WTC11 (cell line): ENCODE data around the gene DYNLRB1. TPM values are rescaled to one million over a fixed set of nuclear protein-coding genes. Genes with fewer than 3 reads are reported as not detected.

Experiments
- ATAC-seq: fragments of 200-7000 bp; cut with Tn5 transposase; 2 replicates; pipeline ENCODE4 v1.10.0; 2021; ENCODE audit warnings: mild to moderate bottlenecking, moderate library complexity
- CTCF ChIA-PET: fragments of 300-600 bp; sonication (Branson Sonifier 250); formaldehyde crosslinking; loops from one replicate; lab custom pipeline; 2021; ENCODE audit warnings: antibody characterized with exemption; lab: Charles Lee
- POLR2A ChIA-PET: fragments of 350-600 bp; sonication (Branson Sonifier 250); formaldehyde crosslinking; loops from one replicate; lab custom pipeline; 2021; ENCODE audit warnings: antibody characterized with exemption; lab: Charles Lee
- DNase-seq: peaks from one replicate; pipeline ENCODE4 v3.0.0; 2021; ENCODE audit warnings: low spot score
- H3K27ac Mint-ChIP-seq: 2 replicates; pipeline ENCODE4 v1.8.0; 2021; ENCODE audit warnings: mixed read lengths
- H3K27me3 Mint-ChIP-seq: 2 replicates; pipeline ENCODE4 v1.8.0; 2021; ENCODE audit warnings: low read depth, mild to moderate bottlenecking, moderate library complexity, mixed read lengths
- H3K36me3 Mint-ChIP-seq: 2 replicates; pipeline ENCODE4 v1.8.0; 2021; ENCODE audit warnings: mixed read lengths
- H3K4me1 Mint-ChIP-seq: 2 replicates; pipeline ENCODE4 v1.8.0; 2022; ENCODE audit warnings: mixed read lengths
- H3K4me3 Mint-ChIP-seq: 2 replicates; pipeline ENCODE4 v1.8.0; 2021; ENCODE audit warnings: mild to moderate bottlenecking, moderate library complexity, mixed read lengths
- H3K9me3 Mint-ChIP-seq: 2 replicates; pipeline ENCODE4 v1.8.0; 2021; ENCODE audit warnings: mixed read lengths
- CREB1 ChIP-seq: sonication (generic); formaldehyde crosslinking; IDR thresholded peaks from 2 replicates; pipeline ENCODE4 v1.8.0; 2023; ENCODE audit warnings: mild to moderate bottlenecking, missing genetic modification reagents
- ETV6 ChIP-seq: sonication (generic); formaldehyde crosslinking; IDR thresholded peaks from 2 replicates; pipeline ENCODE4 v1.8.1; 2022; ENCODE audit warnings: mild to moderate bottlenecking, missing genetic modification reagents
- FOXJ3 ChIP-seq: sonication (generic); formaldehyde crosslinking; IDR thresholded peaks from 2 replicates; pipeline ENCODE4 v1.9.0; 2021; ENCODE audit warnings: missing genetic modification reagents, mild to moderate bottlenecking, borderline replicate concordance
- FOXK1 ChIP-seq: sonication (generic); formaldehyde crosslinking; IDR thresholded peaks from 2 replicates; pipeline ENCODE4 v1.8.0; 2022; ENCODE audit warnings: mild to moderate bottlenecking, moderate library complexity, missing genetic modification reagents
- FOXP1 ChIP-seq: sonication (generic); formaldehyde crosslinking; IDR thresholded peaks from 2 replicates; pipeline ENCODE4 v1.8.0; 2022; ENCODE audit warnings: missing genetic modification reagents, mild to moderate bottlenecking, moderate library complexity, borderline replicate concordance
- JUN ChIP-seq: sonication (generic); formaldehyde crosslinking; IDR thresholded peaks from 2 replicates; pipeline ENCODE4 v1.8.0; 2023; ENCODE audit warnings: mild to moderate bottlenecking, missing genetic modification reagents
- MXD4 ChIP-seq: fragments of 250-450 bp; sonication (Bioruptor Pico); IDR thresholded peaks from 2 replicates; pipeline ENCODE4 v1.8.0; 2021; ENCODE audit warnings: mild to moderate bottlenecking, moderate library complexity, borderline replicate concordance
- NR2C2 ChIP-seq: sonication (generic); formaldehyde crosslinking; IDR thresholded peaks from 2 replicates; pipeline ENCODE4 v1.8.0; 2022; ENCODE audit warnings: mild to moderate bottlenecking, missing genetic modification reagents
- PRRX2 ChIP-seq: fragments of 250-450 bp; sonication (Bioruptor Pico); IDR thresholded peaks from 2 replicates; pipeline ENCODE4 v1.8.0; 2021; ENCODE audit warnings: mild to moderate bottlenecking
- SOX15 ChIP-seq: fragments of 250-450 bp; sonication (Bioruptor Pico); IDR thresholded peaks from 2 replicates; pipeline ENCODE4 v1.9.0; 2021; ENCODE audit warnings: mild to moderate bottlenecking
- SP1 ChIP-seq: sonication (generic); formaldehyde crosslinking; conservative IDR thresholded peaks from 2 replicates; pipeline ENCODE4 v1.8.1; 2022; ENCODE audit warnings: missing genetic modification reagents
- ZBTB21 ChIP-seq: sonication (generic); formaldehyde crosslinking; IDR thresholded peaks from 2 replicates; pipeline ENCODE4 v1.8.1; 2023; ENCODE audit warnings: mild to moderate bottlenecking, missing genetic modification reagents, borderline replicate concordance
- ZNF121 ChIP-seq: sonication (generic); formaldehyde crosslinking; IDR thresholded peaks from 2 replicates; pipeline ENCODE4 v1.8.0; 2023; ENCODE audit warnings: missing genetic modification reagents
- ZNF219 ChIP-seq: sonication (generic); formaldehyde crosslinking; IDR thresholded peaks from 2 replicates; pipeline ENCODE4 v1.8.0; 2023; ENCODE audit warnings: missing genetic modification reagents, mild to moderate bottlenecking, borderline replicate concordance
- ZNF317 ChIP-seq: sonication (generic); formaldehyde crosslinking; IDR thresholded peaks from 2 replicates; pipeline ENCODE4 v1.8.1; 2023; ENCODE audit warnings: low read depth, mild to moderate bottlenecking, moderate library complexity, missing genetic modification reagents, borderline replicate concordance
- total RNA-seq: library from RNA; stranded (reverse); gene quantifications from 3 replicates; pipeline ENCODE4 v1.2.3, GENCODE V29; 2021
- TF ChIP-seq, protein P1 (sequence below): sonication (generic); formaldehyde crosslinking; IDR thresholded peaks from 2 replicates; pipeline ENCODE4 v1.8.1; 2022; ENCODE audit warnings: low read depth, missing genetic modification reagents, borderline replicate concordance
- TF ChIP-seq, protein P2 (sequence below): fragments of 250-450 bp; sonication (Bioruptor Pico); IDR thresholded peaks from 2 replicates; pipeline ENCODE4 v1.9.0; 2021; ENCODE audit warnings: mild to moderate bottlenecking
- TF ChIP-seq, protein P3 (sequence below): sonication (generic); formaldehyde crosslinking; IDR thresholded peaks from 2 replicates; pipeline ENCODE4 v1.8.1; 2022; ENCODE audit warnings: mild to moderate bottlenecking, moderate library complexity, missing genetic modification reagents
- TF ChIP-seq, protein P4 (sequence below): sonication (generic); formaldehyde crosslinking; IDR thresholded peaks from 2 replicates; pipeline ENCODE4 v1.8.0; 2023; ENCODE audit warnings: missing genetic modification reagents, mild to moderate bottlenecking, borderline replicate concordance
- TF ChIP-seq, protein P5 (sequence below): sonication (generic); formaldehyde crosslinking; IDR thresholded peaks from 2 replicates; pipeline ENCODE4 v1.8.1; 2022; ENCODE audit warnings: low read depth, mild to moderate bottlenecking, moderate library complexity, missing genetic modification reagents, borderline replicate concordance
- TF ChIP-seq, protein P6 (sequence below): sonication (generic); formaldehyde crosslinking; conservative IDR thresholded peaks from 2 replicates; pipeline ENCODE4 v1.8.1; 2022; ENCODE audit warnings: mild to moderate bottlenecking, missing genetic modification reagents

DYNLRB1 gene
- total RNA-seq, 1 experiment from 2014 or later = 99.3 TPM

DNA sequence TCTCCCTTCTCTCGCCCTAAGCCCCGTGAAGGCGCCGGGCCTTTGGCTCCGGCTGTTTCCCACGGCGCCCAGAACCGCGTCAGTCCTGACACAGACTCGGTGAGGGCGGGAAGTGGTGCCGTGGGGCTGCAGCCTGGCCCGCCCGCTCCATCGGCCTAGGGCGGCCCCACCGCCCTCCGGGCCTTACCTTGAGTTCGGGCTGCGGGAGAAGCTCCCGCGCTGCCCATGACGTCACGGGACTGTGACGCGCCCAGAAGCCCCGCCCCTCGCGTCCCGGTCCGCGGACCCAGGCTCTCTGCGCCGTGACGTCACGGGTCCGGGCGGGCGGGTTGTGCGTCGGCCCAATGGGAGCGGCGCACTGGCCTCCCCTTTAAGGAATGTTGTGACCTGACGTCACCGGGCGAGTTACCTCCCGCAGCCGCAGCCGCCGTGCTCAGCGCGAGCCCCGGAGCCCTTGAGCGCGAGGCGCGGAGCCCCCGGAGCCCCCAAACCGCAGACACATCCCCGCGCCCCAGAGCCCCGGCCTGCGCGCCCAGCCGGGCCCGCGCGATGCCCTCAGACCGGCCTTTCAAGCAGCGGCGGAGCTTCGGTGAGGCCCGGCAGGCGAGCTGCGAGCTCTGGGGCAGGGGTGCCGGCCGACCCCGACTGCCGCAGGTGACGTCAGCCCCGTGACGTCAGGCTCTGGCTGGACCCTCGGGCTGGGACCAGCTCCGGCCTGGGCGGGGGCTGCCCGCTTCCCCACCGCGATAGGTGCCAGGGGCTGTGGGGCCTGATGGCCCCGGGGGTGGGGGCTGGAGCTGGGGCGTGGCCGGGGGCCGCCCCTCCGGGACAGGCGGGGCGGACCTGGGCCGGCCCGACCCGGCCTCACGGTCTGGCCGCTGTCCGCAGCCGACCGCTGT, 42.3 kb downstream of the DYNLRB1 start, which contains the start of gene MAP1LC3A (continued):
- TF ChIP-seq ZBTB21 (CRISPR knock-in tag) = peak; percentile 100
- TF ChIP-seq ETV6 (CRISPR knock-in tag) = 0 out of 2 replicates have a peak, but pooled peaks have one; percentile 48
- TF ChIP-seq ZNF121 (CRISPR knock-in tag) = no peak
- no peak for TF ChIP-seq FOXP1

DNA sequence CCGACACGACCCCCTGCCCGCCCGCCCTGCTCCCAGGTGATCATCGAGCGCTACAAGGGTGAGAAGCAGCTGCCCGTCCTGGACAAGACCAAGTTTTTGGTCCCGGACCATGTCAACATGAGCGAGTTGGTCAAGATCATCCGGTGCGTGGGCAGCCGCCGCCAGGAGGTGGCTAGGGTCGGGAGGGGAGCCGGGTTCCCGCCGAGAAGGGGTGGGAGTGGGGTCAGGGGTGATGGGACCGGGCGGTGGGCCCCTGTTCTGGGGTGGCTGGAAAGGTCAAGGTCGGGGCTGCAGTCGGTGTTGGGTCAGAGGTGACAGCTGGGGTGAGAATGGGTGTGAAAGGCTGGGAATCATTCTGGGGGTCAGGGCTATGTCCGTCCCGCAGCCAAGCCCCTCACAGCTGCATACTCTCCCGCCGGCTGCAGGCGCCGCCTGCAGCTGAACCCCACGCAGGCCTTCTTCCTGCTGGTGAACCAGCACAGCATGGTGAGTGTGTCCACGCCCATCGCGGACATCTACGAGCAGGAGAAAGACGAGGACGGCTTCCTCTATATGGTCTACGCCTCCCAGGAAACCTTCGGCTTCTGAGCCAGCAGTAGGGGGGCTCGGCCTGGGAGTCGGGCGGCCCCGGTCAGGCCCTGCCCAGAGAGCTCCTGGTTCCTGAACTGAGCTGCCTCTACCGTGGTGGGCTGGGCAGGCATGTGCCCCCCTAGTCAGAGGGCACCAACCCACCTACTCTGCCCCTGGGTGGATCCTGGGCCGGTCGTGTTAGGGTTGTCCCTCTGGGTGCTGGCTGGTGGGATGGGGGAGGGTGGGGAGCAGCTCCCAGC, 43.3 kb downstream of the DYNLRB1 start:
- ChIA-PET CTCF (interaction anchor here (0.6 to 2.9 kb wide), 14 partner anchors 10 to 369 kb away, joined by 3 to 12 read pairs (median 6); partner anchors contain the start of gene TP53INP2), POLR2A (interaction anchor here (1.0 to 1.6 kb wide), 2 partner anchors 15 to 146 kb away, joined by 4 to 6 read pairs; no protein-coding TSS in a partner anchor)
- Mint-ChIP-seq H3K4me3 (peak overlapping the region; percentile 60), H3K9me3 (no peaks in the 10 kb centered on the region)
- ATAC-seq = no peak
- TF ChIP-seq, protein P1, sequence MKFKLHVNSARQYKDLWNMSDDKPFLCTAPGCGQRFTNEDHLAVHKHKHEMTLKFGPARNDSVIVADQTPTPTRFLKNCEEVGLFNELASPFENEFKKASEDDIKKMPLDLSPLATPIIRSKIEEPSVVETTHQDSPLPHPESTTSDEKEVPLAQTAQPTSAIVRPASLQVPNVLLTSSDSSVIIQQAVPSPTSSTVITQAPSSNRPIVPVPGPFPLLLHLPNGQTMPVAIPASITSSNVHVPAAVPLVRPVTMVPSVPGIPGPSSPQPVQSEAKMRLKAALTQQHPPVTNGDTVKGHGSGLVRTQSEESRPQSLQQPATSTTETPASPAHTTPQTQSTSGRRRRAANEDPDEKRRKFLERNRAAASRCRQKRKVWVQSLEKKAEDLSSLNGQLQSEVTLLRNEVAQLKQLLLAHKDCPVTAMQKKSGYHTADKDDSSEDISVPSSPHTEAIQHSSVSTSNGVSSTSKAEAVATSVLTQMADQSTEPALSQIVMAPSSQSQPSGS (CRISPR knock-in tag) = no peak
- no peak for TF ChIP-seq SP1 (CRISPR knock-in tag)
- no peak for TF ChIP-seq FOXJ3 (CRISPR knock-in tag)
- TF ChIP-seq, protein P2, sequence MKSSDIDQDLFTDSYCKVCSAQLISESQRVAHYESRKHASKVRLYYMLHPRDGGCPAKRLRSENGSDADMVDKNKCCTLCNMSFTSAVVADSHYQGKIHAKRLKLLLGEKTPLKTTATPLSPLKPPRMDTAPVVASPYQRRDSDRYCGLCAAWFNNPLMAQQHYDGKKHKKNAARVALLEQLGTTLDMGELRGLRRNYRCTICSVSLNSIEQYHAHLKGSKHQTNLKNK = no peak
- TF ChIP-seq ZNF219 = no peak
- TF ChIP-seq ZNF317 (CRISPR knock-in tag) = no peak
- TF ChIP-seq PRRX2 (CRISPR knock-in tag) = no peak
- TF ChIP-seq, protein P3, sequence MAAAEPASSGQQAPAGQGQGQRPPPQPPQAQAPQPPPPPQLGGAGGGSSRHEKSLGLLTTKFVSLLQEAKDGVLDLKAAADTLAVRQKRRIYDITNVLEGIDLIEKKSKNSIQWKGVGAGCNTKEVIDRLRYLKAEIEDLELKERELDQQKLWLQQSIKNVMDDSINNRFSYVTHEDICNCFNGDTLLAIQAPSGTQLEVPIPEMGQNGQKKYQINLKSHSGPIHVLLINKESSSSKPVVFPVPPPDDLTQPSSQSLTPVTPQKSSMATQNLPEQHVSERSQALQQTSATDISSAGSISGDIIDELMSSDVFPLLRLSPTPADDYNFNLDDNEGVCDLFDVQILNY (CRISPR knock-in tag) = no peak
- no peak for TF ChIP-seq FOXK1 (CRISPR knock-in tag)
- TF ChIP-seq, protein P4, sequence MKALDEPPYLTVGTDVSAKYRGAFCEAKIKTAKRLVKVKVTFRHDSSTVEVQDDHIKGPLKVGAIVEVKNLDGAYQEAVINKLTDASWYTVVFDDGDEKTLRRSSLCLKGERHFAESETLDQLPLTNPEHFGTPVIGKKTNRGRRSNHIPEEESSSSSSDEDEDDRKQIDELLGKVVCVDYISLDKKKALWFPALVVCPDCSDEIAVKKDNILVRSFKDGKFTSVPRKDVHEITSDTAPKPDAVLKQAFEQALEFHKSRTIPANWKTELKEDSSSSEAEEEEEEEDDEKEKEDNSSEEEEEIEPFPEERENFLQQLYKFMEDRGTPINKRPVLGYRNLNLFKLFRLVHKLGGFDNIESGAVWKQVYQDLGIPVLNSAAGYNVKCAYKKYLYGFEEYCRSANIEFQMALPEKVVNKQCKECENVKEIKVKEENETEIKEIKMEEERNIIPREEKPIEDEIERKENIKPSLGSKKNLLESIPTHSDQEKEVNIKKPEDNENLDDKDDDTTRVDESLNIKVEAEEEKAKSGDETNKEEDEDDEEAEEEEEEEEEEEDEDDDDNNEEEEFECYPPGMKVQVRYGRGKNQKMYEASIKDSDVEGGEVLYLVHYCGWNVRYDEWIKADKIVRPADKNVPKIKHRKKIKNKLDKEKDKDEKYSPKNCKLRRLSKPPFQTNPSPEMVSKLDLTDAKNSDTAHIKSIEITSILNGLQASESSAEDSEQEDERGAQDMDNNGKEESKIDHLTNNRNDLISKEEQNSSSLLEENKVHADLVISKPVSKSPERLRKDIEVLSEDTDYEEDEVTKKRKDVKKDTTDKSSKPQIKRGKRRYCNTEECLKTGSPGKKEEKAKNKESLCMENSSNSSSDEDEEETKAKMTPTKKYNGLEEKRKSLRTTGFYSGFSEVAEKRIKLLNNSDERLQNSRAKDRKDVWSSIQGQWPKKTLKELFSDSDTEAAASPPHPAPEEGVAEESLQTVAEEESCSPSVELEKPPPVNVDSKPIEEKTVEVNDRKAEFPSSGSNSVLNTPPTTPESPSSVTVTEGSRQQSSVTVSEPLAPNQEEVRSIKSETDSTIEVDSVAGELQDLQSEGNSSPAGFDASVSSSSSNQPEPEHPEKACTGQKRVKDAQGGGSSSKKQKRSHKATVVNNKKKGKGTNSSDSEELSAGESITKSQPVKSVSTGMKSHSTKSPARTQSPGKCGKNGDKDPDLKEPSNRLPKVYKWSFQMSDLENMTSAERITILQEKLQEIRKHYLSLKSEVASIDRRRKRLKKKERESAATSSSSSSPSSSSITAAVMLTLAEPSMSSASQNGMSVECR (CRISPR knock-in tag) = no peak
- TF ChIP-seq NR2C2 (CRISPR knock-in tag) = no peak
- no peak for TF ChIP-seq CREB1 (CRISPR knock-in tag)
- no peak for TF ChIP-seq MXD4 (CRISPR knock-in tag)
- no peak for TF ChIP-seq JUN
- TF ChIP-seq, protein P5, sequence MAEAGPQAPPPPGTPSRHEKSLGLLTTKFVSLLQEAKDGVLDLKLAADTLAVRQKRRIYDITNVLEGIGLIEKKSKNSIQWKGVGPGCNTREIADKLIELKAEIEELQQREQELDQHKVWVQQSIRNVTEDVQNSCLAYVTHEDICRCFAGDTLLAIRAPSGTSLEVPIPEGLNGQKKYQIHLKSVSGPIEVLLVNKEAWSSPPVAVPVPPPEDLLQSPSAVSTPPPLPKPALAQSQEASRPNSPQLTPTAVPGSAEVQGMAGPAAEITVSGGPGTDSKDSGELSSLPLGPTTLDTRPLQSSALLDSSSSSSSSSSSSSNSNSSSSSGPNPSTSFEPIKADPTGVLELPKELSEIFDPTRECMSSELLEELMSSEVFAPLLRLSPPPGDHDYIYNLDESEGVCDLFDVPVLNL (CRISPR knock-in tag) = no peak
- TF ChIP-seq ZNF121 (CRISPR knock-in tag) = no peak
- no peak for TF ChIP-seq SOX15
- TF ChIP-seq, protein P6, sequence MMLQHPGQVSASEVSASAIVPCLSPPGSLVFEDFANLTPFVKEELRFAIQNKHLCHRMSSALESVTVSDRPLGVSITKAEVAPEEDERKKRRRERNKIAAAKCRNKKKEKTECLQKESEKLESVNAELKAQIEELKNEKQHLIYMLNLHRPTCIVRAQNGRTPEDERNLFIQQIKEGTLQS (CRISPR knock-in tag) = no peak
- TF ChIP-seq, all 79 proteins: peak for 0
- no peaks in the 10 kb centered on the region for H3K36me3 Mint-ChIP-seq
- H3K4me1 Mint-ChIP-seq = peaks cover 4% of the 10 kb centered on the region
- DNase-seq = peak; percentile 19
- no peak overlapping the region for H3K27ac Mint-ChIP-seq
- peaks cover 7% of the 10 kb centered on the region for H3K27me3 Mint-ChIP-seq
